Measurements from ENCODE around the gene CDC42EP1.

- TF ChIP-seq POLR2A (IDR thresholded peaks at IDR 0.05): no peak
- no peak for TF ChIP-seq CTCF (IDR thresholded peaks at IDR 0.05)
These were observed 7.6 kb upstream of the CDC42EP1 start for GRCh38 chr22:37552524-37553163.
